NAMALWA (cell line): Measurements from ENCODE around the gene IGF1R.
"Not testable (repeated sequence)": the region's sequence is repeated elsewhere in the genome, so short reads cannot be mapped to it uniquely, and the experiment has no call there.

Experiments used
- DNase-seq: peaks from one replicate; pipeline ENCODE4 v3.0.0-alpha.2; 2015; ENCODE audit warnings: low spot score

Gene IGF1R

DNA sequence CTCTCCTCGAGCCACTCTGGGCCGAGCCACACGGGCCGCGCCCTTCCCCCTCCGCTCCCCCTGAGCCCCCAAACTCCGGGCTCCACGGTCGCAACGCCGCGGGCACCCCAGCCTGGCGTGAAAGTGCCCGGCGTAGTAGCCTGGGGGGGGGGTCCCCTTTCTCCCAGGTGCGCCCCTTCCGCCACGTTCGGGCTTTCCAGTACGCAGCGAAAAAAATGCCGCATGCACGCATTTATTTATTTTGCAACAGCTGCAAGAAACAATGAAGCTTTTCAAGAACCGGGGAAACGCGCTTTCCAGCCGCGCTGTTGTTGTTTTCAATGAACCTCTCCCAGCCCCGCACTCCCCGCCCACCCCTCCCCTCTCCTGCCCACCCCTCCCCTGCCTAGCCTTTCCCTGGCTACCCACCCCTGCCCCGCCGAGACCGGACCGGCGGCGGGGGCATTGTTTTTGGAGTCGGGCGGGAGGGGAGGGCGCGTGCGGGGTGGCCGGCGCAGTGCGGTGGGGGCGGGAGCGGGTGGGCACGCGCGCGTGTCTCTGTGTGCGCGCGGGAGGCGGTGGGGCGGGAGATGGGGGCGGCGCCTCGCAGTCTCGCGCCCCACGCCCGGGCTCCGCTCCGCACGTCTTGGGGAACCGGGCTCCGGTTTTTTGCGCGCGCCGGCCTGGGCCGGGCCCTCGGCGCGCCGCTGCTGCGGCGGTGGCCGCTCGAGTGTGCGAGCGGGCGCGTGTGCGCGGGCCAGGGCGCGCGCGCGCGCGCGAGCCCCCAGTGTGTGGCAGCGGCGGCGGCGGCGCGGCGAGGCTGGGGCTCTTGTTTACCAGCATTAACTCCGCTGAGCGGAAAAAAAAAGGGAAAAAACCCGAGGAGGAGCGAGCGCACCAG lies at the start of gene IGF1R:
TSS of gene IGF1R (plus strand) at position 766 of the 880 bp plus-strand sequence. CDS start 1,043 bp downstream, outside the sequence.
- peak; percentile 89 for DNase-seq

DNA sequence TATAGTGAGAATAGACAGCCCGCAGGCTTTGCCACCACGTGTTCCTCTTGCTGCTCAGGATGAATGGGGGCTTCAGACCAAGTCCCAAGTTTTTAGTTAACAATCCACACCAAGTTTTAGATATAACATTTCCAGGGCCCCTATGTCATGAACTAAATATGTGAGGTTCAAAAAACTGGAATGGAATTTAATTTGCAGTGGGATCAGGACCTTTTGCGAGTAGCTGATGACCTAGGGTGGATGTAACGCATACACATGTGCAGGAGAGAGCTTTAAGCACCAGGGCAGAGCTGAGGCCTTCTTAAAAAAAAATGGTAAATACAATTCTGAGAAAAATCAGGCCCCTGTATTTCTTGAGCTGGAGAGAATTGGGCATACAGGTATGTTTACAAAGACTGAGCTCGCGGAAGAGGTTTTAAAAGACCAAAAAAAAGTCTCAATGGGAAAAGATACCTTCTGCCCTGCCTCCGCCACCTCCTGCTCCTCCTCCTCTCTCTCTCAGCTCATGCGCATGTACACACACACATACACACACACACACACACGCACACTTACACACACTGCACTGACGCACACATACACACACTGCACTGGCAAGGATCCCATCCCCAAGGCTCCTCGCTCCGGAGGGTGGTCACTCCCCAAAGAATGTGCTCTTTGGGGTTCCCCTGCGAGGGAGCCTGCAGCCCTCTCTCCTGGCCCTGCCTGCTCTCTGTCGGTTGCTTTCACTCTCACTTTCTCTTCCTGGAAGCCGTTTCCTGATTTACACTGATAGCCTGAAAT lies 48.2 kb upstream of the IGF1R start:
- peak; percentile 54 for DNase-seq

- no peak for DNase-seq
Observed at GRCh38 chr15:98604983-98605382, 43.4 kb upstream of the IGF1R start.

DNA sequence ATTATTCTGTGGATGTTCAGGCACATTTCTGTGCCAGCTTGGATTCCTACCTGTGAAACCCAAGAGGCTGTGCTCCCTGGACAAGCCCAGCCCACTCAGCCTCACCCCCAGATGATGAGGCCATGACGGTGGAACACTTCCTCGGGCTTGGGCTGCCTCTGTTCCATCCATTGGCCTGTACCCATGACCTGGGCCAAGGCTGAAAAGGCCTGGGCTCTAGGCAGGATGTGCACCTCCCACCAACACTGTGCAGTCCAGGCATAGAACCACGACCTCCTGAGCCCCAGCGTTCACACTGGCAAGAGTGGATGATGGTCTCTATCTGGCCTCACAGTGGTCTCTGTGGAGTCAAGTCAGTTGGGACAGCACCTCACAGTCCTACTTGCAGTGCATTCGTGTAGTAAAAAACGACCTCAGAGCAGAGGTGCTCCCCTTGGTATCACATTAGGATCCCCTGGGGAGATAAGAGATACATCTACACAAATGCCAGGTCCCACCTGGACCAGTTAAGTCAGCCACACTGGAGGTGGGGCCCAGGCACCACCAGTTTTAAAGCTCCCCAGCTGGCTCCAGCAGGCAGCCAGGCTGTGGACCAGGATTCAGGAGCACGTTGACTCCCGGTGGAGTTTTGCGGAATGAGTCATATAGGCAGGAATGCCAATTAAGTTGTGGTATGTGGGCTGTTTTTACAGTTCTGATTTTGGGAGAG lies 39.0 kb upstream of the IGF1R start:
- no peak for DNase-seq

DNA sequence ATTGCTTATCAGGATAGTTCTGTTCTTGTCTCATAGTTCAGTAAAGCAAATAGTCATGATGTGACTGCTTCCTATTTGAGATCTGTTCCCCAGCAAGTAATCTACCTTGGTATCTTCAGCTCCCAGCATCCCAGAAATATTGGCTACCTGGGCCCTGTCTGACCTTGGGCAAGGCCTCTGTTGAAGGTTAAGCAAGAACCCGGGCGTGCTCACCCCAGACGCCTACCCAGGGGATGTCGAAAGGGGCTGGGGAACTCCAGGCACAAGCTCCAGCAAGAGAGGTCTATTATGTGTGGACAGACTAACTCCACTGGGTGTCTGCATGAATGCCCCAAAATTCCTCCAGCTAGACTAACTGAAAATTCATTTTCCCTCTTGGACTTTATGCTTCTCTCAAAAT lies 37.3 kb upstream of the IGF1R start:
- DNase-seq: no peak

DNA sequence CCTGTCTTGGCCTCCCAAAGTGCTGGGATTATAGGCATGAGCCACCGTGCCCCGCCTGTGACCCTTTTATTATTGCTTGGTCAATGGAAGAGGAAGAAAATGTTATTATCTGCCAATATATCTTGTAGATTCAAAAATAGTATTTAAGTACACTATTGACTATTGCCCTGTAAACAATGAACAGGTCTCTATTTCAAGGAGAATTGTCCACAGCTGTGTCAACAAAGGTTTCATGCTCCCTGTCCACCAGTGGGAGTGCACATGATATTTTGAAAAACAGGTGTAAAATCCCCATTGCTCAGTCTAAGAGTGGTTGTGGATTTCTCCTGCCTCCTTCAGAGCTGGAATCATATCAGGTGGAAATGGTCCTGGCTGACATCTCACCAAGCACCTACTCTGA lies 36.5 kb upstream of the IGF1R start:
- DNase-seq: no peak

GRCh38 chr15:98612490-98613110 lies 35.7 kb upstream of the IGF1R start:
- no peak for DNase-seq

DNA sequence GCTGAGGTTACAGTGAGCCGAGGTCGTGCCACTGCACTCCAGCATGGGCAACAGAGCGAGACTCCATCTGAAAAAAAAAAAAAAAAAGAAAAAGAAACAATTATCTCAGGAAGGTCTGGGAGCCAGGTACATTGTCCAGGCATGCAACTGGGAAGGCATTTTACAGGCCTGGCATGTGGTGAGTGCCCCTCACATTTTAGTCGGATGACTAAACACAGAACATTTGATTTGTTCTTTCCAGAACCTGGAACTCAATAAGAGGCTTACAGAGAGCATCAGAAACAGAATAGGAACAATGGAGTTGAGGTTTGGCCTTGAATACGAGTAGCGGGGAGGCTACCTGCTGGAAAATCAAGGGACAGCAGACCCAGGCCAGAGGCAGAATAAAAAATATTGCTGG lies 33.7 kb upstream of the IGF1R start:
- DNase-seq: no peak

- DNase-seq: no peak
Observed at GRCh38 chr15:98616397-98616796, 31.9 kb upstream of the IGF1R start.

GRCh38 chr15:98617328-98617980 lies 30.9 kb upstream of the IGF1R start:
- no peak for DNase-seq

GRCh38 chr15:98618576-98618975 lies 29.8 kb upstream of the IGF1R start:
- not testable (repeated sequence) for DNase-seq

DNA sequence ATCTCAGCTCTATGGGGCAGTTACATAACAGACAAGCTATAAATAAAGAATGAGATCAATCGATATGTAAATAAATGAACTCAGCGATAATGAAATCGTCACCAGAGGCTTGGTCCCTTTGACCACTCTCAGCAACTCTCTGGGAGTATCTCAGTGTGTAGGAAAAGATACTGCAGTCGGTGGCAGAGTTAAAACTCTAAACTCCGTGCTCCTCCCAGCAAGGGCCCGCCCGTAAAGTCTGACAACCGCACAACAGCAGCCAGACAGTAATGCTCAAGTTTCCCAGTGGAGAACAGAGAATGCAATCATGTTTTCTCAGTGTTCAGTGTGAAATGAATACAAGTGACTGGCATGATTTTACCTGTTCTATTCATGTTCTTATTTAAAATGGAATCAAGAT lies 28.3 kb upstream of the IGF1R start:
- no peak for DNase-seq

- DNase-seq: no peak
Observed at GRCh38 chr15:98621021-98621420, 27.3 kb upstream of the IGF1R start.

- no peak for DNase-seq
Observed at GRCh38 chr15:98625614-98626013, 22.7 kb upstream of the IGF1R start.

- DNase-seq: no peak
Observed at GRCh38 chr15:98626153-98626552, 22.2 kb upstream of the IGF1R start.

- no peak for DNase-seq
Observed at GRCh38 chr15:98628216-98628615, 20.1 kb upstream of the IGF1R start.

DNA sequence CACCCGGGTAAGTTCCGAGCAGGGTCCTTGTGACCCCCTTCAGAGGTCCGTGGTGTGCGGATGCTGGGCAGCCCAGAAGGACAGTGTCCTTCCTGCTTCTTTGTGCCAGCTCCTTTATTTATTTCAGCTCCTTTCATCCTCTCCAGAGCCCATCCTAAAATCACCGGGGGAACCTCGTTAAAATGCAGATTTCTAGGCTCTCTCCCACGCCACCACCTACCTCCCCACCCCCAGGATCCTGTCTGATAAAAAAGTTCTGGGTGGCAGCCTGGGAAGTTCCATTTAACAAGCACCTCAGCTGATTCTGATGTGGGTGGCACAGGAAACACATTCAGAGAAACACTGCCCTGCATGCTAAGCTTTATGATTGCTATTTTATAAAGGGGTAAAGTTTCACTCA lies 12.5 kb upstream of the IGF1R start:
- DNase-seq: no peak

GRCh38 chr15:98643115-98643514 lies 5.2 kb upstream of the IGF1R start:
- no peak for DNase-seq

DNA sequence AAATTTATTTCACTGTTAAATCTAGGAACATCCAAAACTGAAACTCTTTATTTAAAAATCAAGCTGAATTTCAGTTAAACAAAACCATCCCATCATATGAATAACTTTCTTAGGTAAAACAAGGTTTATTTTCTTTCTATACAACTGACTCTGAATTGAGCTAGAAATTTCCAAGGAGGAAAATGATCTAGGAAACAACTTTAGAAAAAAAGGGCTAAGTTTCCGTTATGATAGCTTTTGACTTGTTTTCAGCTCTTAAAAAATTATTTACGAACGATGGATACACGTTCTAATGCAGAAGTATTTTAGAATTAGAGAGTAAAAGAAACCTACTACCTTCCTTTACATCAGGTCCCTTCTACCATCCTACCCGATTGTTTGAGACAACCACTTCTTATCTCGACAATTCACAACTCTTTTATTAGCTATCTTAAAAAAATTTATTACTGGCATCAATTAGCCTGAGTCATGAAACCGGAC lies 1.8 kb upstream of the IGF1R start:
- no peak for DNase-seq

GRCh38 chr15:98647026-98647773 lies 1.1 kb upstream of the IGF1R start:
- DNase-seq: peak; percentile 93
